Fibroblast of lung (primary cell): Measurements from ENCODE around the gene GON7. TPM values are rescaled to one million over a fixed set of nuclear protein-coding genes. Genes with fewer than 3 reads are reported as not detected.
A peak's percentile ranks its signal among the peaks of the same experiment; 100 is the strongest.
"Not testable (repeated sequence)": the region's sequence is repeated elsewhere in the genome, so short reads cannot be mapped to it uniquely, and the experiment has no call there.

Source experiments
- DNase-seq, 2 donors: peaks; one replicate each; pipeline versions ENCODE4 v3.0.0 to v3.0.0-alpha.2; 2010; ENCODE audit warnings: low read depth in 2 of 2
- H2AFZ ChIP-seq: 2 replicates; pipeline ENCODE4 v1.5.1; 2012; ENCODE audit warnings: low read length, control low read depth, inconsistent platforms
- H3K27ac ChIP-seq: 2 replicates; pipeline ENCODE4 v1.5.1; 2011; ENCODE audit warnings: low read length, control low read depth; ENCODE audit not compliant: insufficient read depth
- H3K27me3 ChIP-seq: 2 replicates; pipeline ENCODE4 v1.5.1; 2011; ENCODE audit warnings: mild to moderate bottlenecking, low read length; ENCODE audit not compliant: control insufficient read depth, insufficient read depth
- H3K36me3 ChIP-seq: 2 replicates; pipeline ENCODE4 v1.5.1; 2011; ENCODE audit warnings: low read length; ENCODE audit not compliant: control insufficient read depth, insufficient read depth
- H3K4me1 ChIP-seq: 2 replicates; pipeline ENCODE4 v1.5.1; 2011; ENCODE audit warnings: low read length; ENCODE audit not compliant: control insufficient read depth, insufficient read depth; ENCODE audit errors: extremely low read depth
- H3K4me2 ChIP-seq: 2 replicates; pipeline ENCODE4 v1.5.1; 2011; ENCODE audit warnings: low read length, control low read depth; ENCODE audit not compliant: insufficient read depth; ENCODE audit errors: extremely low read depth
- H3K4me3 ChIP-seq, 4 experiments: fragments of 200-600 bp in 1 of 4; sonication (generic) in 1 of 4; replicated peaks in 1 of 4; 2 replicates each; pipeline ENCODE4 v1.5.1; 2011 to 2016; ENCODE audit warnings: low read length in 4 of 4, low read depth in 3 of 4, mild to moderate bottlenecking in 3 of 4, control low read depth in 2 of 4, inconsistent platforms in 1 of 4, mixed read lengths in 1 of 4; ENCODE audit not compliant: insufficient read depth in 1 of 4; ENCODE audit errors: control extremely low read depth in 1 of 4
- H3K79me2 ChIP-seq: 2 replicates; pipeline ENCODE4 v1.5.1; 2012; ENCODE audit warnings: mild to moderate bottlenecking, low read length, inconsistent platforms; ENCODE audit not compliant: control insufficient read depth, insufficient read depth
- H3K9ac ChIP-seq: 2 replicates; pipeline ENCODE4 v1.5.1; 2011; ENCODE audit warnings: mild to moderate bottlenecking, low read length, control low read depth; ENCODE audit not compliant: insufficient read depth
- H3K9me3 ChIP-seq: 2 replicates; pipeline ENCODE4 v1.5.1; 2012; ENCODE audit warnings: low read depth, low read length; ENCODE audit not compliant: control insufficient read depth, insufficient read depth
- H4K20me1 ChIP-seq: 2 replicates; pipeline ENCODE4 v1.5.1; 2011; ENCODE audit warnings: low read length; ENCODE audit not compliant: control insufficient read depth, insufficient read depth; ENCODE audit errors: extremely low read depth
- CTCF ChIP-seq, 2 donors: IDR thresholded peaks in 1 of 2; conservative IDR thresholded peaks in 1 of 2; 1 replicate in 1 of 2; 2 replicates in 1 of 2; pipeline ENCODE4 v1.5.1; 2011 to 2012; ENCODE audit warnings: low read length in 2 of 2, control low read depth in 1 of 2, inconsistent platforms in 1 of 2, low read depth in 1 of 2, mild to moderate bottlenecking in 1 of 2
- EZH2 ChIP-seq: IDR thresholded peaks from 2 replicates; pipeline ENCODE4 v1.5.1; 2012; ENCODE audit warnings: low read length, control low read depth, mild to moderate bottlenecking; ENCODE audit errors: missing control alignments
- polyA plus RNA-seq, 2 donors: library from polyadenylated mRNA; depleted of rRNA in 1 of 2; stranded (reverse) in 1 of 2; unstranded in 1 of 2; fragments of >200 nt; gene quantifications; 2 replicates each; pipeline ENCODE4 v1.2.1, GENCODE V29; 2011 to 2012; ENCODE audit warnings: missing spikeins in 1 of 2
- total RNA-seq: library from RNA; depleted of rRNA; stranded (reverse); fragments of >200 nt; gene quantifications from 2 replicates; pipeline ENCODE4 v1.2.1, GENCODE V29; 2014

The GON7 gene
- total and polyA plus RNA-seq, 2 donors (not counting 1 experiment from before 2014, with no cell fraction given), result 13.1 to 17.2 TPM

GRCh38 chr14:93175492-93175891 lies 31.4 kb downstream of the GON7 start:
- no peak overlapping the region for H2AFZ ChIP-seq
- H3K4me2 ChIP-seq, result no peak overlapping the region
- H3K4me3 ChIP-seq, result no peak overlapping the region
- no peaks in the 10 kb centered on the region for H3K36me3 ChIP-seq
- no peaks in the 10 kb centered on the region for H3K27me3 ChIP-seq
- H3K9ac ChIP-seq, result no peak overlapping the region
- no peaks in the 10 kb centered on the region for H3K9me3 ChIP-seq
- H3K4me1 ChIP-seq, result no peaks in the 10 kb centered on the region
- no peaks in the 10 kb centered on the region for H4K20me1 ChIP-seq
- TF ChIP-seq CTCF (conservative IDR thresholded peaks at IDR 0.05 in 1 of 2, IDR thresholded peaks at IDR 0.05 in 1 of 2; ENCODE audit: low read depth in 1 of 2, low read length in 2 of 2), result no peak
- no peak for TF ChIP-seq EZH2
- no peak overlapping the region for H3K27ac ChIP-seq
- DNase-seq, result no peak
- no peaks in the 10 kb centered on the region for H3K79me2 ChIP-seq

- H3K9ac ChIP-seq, H4K20me1 ChIP-seq, H2AFZ ChIP-seq, DNase-seq, H3K4me2 ChIP-seq, H3K27ac ChIP-seq, H3K36me3 ChIP-seq, H3K4me3 ChIP-seq, H3K9me3 ChIP-seq, H3K27me3 ChIP-seq, H3K79me2 ChIP-seq, H3K4me1 ChIP-seq: not testable (repeated sequence)
Measured at GRCh38 chr14:93174731-93175130, 32.1 kb downstream of the GON7 start.

- H3K4me3 ChIP-seq, result no peak overlapping the region
- no peak overlapping the region for H3K9ac ChIP-seq
- H3K79me2 ChIP-seq, result no peaks in the 10 kb centered on the region
- H3K27me3 ChIP-seq, result no peaks in the 10 kb centered on the region
- H3K4me2 ChIP-seq, result no peak overlapping the region
- H4K20me1 ChIP-seq, result no peaks in the 10 kb centered on the region
- H3K4me1 ChIP-seq, result no peaks in the 10 kb centered on the region
- DNase-seq, result peak in 1 of 2 donors; percentile 27
- H3K27ac ChIP-seq, result no peak overlapping the region
- H3K9me3 ChIP-seq, result no peaks in the 10 kb centered on the region
- H3K36me3 ChIP-seq, result no peaks in the 10 kb centered on the region
- H2AFZ ChIP-seq, result no peak overlapping the region
- TF ChIP-seq EZH2 (no peak), CTCF (conservative IDR thresholded peaks at IDR 0.05 in 1 of 2, IDR thresholded peaks at IDR 0.05 in 1 of 2; ENCODE audit: low read depth in 1 of 2, low read length in 2 of 2) (no peak)
Measured at GRCh38 chr14:93173943-93174395, 32.9 kb downstream of the GON7 start.
